HG02943 (cell line): ENCODE data around the gene SNAI1.

ENCODE experiments used
- ATAC-seq: cut with Tn5 transposase; IDR thresholded peaks from one replicate; pipeline ENCODE4 v1.9.1; 2021; ENCODE audit warnings: mild to moderate bottlenecking, low read depth, moderate library complexity; ENCODE audit not compliant: unreplicated experiment

The SNAI1 gene

DNA sequence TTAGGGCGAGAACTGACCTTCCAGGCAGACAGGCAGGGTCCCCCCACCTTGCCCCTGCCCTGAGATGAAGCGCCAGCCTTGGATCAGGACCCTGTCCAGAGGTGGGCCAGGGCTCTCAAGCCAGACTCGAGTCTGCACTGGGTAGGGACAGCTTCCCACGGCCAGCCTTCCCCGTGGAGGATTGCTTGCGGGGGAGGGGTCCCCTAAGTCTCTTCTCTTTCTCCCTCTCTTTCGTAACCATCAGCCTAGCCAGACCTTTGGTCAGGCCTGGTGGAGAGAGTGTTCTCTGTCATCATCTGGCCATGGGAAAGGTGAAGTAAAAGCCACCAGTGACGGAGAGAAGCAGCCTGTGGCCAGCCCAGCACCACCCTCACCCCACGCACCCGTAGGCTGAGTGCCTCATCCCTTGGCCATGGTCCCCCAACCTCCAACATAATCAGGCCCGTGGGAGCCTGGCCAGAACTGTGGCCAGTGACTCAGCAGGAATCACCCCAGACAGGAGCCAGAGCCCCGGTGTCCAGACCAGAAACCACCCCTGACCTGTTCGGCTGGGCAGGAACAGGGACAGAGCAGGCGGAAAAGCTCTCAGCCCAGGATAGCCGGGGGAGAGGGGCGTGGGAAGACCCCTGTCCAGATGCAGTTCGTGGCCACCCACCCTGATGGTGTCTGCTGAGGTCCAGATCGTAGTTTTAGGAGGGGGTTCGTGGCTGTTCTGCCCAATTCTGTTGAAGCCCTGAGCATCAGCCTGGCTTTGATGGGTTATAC lies 47.1 kb downstream of the SNAI1 start:
- no peak for ATAC-seq

DNA sequence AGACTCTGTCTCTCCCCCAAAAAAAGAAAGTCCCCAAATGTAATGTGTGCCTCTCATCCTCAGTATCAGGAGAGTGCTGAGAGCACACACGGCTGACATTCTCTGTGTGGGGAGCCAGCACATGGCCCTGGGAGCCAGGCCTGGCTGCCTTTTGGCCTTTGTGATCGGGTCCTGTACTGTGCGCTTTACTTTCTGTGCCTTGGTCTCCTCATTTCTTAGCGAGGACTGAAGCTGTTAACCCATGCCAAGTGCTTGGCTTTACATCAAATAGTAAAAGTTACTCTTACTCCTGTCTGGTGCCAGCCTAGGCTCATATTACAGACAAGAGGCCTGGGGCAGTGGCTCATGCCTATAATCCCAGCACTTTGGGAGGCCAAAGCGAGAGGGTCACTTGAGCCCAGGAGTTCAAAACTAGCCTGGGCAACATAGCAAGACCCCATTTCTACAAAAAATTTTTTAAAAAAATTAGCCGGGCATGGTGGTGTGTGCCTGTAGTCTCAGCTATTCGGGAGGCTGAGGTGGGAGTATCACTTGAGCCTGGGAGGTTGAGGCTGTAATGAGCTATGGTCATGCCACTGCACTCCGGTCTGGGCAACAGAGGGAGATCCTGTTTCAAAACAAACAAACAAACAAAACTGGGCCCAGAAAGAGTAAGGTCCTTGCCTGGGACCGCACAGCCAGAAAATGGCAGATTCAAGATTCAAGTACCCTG lies 50.3 kb downstream of the SNAI1 start:
- no peak for ATAC-seq

DNA sequence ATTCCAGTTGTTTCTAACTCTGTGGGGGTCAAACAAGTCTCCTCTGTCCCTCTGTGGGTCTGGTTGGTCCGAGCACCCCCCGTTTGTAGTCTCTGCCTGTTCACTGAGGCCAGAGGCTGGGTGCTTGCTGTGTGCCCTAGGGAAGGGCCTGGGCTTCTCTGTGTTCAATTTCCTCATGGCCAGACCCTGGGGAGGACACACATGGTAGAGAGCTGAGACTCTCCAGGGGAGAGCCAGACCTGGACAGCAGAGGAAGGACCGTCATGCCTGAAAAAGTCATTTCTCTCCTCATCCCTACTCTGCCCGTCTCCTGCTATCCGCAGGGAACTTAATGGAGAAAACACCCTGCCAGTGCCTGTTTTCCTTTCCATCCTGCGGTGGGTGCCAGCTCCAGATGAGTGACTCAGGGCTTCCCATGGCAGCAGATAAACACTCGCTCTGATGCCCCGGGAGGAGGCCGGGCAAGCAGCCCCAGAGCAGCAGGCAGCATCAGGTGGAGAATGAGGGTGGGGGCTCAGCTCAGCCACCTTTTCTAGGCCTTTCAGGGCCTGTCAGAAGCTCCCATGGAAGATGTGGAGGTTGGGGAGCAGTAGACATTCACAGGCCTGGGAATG lies 51.9 kb downstream of the SNAI1 start:
- ATAC-seq: no peak

DNA sequence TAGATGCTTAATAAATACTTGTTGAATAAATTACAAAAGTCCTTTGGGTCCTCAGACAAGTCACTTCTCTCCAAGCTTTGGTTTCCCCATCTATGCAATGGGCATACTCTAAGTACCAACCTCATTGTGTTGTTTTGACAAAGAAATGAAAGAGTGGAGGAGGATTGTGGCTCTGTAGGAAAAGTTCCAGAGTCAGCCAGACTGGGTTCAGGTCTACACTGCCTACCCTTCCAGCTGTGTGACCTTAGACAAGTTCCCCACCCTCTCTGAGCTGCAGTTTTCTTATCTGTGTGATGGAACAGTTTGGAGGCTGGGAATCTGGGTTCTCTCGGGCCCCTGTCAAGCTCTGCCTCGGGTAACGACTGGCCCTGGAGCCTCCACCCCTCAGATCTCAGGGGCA lies 53.9 kb downstream of the SNAI1 start:
- no peak for ATAC-seq

DNA sequence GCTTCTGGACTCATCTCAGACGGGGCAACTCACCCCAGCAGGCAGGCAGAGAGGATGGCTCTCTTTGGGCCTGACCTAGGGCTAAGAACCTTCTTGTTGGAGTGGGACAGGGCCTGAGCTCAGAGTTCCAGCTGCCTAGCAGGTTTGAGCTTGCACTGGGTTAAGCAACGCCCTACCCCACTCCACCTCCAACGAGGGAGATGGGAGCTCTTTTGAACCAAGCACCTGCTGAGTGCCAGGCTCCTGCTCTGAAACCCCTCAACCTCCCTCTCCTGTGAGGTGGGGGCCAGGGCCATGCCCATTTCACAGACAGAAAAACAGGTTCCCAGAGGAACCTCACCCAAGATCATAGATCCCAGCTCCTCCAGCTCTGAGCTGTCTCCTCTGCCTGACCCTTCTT lies 54.3 kb downstream of the SNAI1 start:
- ATAC-seq: no peak

DNA sequence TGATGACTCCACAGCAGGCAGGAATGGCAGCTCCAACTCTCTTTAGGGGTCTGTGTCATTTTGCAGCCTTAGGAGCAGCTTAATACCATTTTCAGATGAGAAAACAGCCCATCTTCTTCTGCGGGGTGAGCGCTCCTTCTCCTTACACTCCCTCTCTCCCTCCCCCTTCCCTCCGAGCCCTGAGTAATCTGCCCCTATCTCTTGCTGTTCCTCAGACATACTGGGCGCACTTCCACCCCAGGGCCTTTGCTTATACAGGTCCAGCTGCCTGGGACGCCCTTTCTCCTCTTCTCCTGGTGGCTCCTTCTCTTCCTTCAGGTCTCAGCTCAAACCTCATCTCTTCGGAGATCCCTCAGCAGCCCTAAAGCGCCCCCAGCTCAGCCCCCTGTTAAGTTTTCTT lies 54.8 kb downstream of the SNAI1 start:
- no peak for ATAC-seq

DNA sequence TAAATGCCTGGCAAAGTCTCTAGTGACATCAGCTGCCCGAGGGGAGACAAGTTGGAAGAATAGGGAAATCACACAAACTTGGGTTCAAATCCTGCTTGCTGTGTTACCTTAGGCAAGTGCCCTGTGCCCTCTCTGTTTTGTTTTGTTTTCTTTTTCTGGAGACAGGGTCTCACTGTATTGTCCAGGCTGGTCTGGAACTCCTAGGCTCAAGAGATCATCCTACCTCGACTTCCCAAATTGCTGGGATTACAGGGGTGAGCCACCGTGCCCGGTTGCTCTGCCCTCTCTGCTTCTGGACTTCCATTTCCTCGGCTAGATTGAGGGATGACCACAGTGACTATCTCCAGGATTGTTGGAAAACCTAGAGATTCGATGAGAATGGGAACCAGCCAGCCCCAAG lies 55.4 kb downstream of the SNAI1 start:
- ATAC-seq: no peak
